Osteoblast (primary cell): Measurements from ENCODE around the gene RALGPS1. TPM values are rescaled to one million over a fixed set of nuclear protein-coding genes. Genes with fewer than 3 reads are reported as not detected.

ENCODE experiments used
- DNase-seq: peaks from one replicate; pipeline ENCODE4 v3.0.0; 2011; ENCODE audit warnings: low spot score, mixed read lengths; ENCODE audit not compliant: insufficient read length; ENCODE audit errors: missing footprints
- H2AFZ ChIP-seq: 2 replicates; pipeline ENCODE4 v1.6.0; 2011; ENCODE audit warnings: mild to moderate bottlenecking, low read length
- H3K27ac ChIP-seq: 2 replicates; pipeline ENCODE4 v1.5.1; 2011; ENCODE audit warnings: mild to moderate bottlenecking, low read depth, low read length, moderate library complexity
- H3K27me3 ChIP-seq: 2 replicates; pipeline ENCODE4 v1.6.0; 2012; ENCODE audit warnings: mild to moderate bottlenecking, control low read depth, inconsistent platforms, low read length, moderate library complexity; ENCODE audit not compliant: insufficient read depth
- H3K36me3 ChIP-seq: 2 replicates; pipeline ENCODE4 v1.5.1; 2011; ENCODE audit warnings: mild to moderate bottlenecking, low read length, control low read depth, moderate library complexity; ENCODE audit not compliant: insufficient read depth
- H3K4me1 ChIP-seq: 2 replicates; pipeline ENCODE4 v1.5.1; 2011; ENCODE audit warnings: mild to moderate bottlenecking, low read length, control low read depth, moderate library complexity; ENCODE audit not compliant: insufficient read depth
- H3K4me2 ChIP-seq: 2 replicates; pipeline ENCODE4 v1.6.0; 2011; ENCODE audit warnings: mild to moderate bottlenecking, low read length; ENCODE audit not compliant: insufficient read depth
- H3K4me3 ChIP-seq: fragments of 200-600 bp; sonication (generic); 3 replicates; pipeline ENCODE4 v1.5.1; 2012; ENCODE audit warnings: mild to moderate bottlenecking, low read length, inconsistent platforms; ENCODE audit not compliant: insufficient read depth
- H3K79me2 ChIP-seq: 2 replicates; pipeline ENCODE4 v1.6.0; 2012; ENCODE audit warnings: mild to moderate bottlenecking, low read length, control low read depth, inconsistent platforms; ENCODE audit not compliant: insufficient read depth
- H3K9me3 ChIP-seq: 2 replicates; pipeline ENCODE4 v1.5.1; 2011; ENCODE audit warnings: low read depth, low read length, control low read depth
- H4K20me1 ChIP-seq: 2 replicates; pipeline ENCODE4 v1.6.0; 2012; ENCODE audit warnings: mild to moderate bottlenecking, low read length, control low read depth; ENCODE audit not compliant: insufficient read depth
- CTCF ChIP-seq: IDR thresholded peaks from 2 replicates; pipeline ENCODE4 v1.5.1; 2011; ENCODE audit warnings: mild to moderate bottlenecking, low read depth, low read length, moderate library complexity; ENCODE audit errors: extremely low read depth
- total RNA-seq: library from RNA; depleted of rRNA; stranded (reverse); fragments of >200 nt; gene quantifications from 2 replicates; pipeline ENCODE4 v1.2.3, GENCODE V29; 2012

Gene RALGPS1
- total RNA-seq, 1 donor: 5.1 TPM

DNA sequence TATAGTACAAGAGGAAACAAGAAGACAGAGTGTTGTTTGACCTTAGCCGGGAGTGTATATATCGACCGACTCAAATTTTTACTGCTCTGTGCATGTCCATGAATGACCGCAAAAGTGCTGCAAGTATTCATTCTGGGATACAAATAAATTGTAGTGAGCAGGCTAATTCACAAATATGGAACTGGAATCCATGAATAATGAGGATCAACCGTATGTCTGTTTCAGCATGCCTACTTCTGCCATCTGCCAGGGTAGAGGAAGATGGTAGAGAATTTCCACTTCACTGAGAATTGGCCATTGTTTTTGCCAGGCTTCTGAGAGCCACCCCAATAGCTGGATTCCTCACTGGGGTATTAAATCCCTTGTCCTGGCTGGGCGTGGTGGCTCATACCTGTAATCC is 8.5 kb upstream of the RALGPS1 start:
- no peak overlapping the region for H2AFZ ChIP-seq
- no peaks in the 10 kb centered on the region for H3K4me1 ChIP-seq
- H3K4me3 ChIP-seq: no peak overlapping the region
- no peaks in the 10 kb centered on the region for H3K36me3 ChIP-seq
- no peak for DNase-seq
- no peak overlapping the region for H3K4me2 ChIP-seq
- H3K79me2 ChIP-seq: no peaks in the 10 kb centered on the region
- no peaks in the 10 kb centered on the region for H3K9me3 ChIP-seq
- no peak overlapping the region for H3K27ac ChIP-seq
- H3K27me3 ChIP-seq: peaks cover 20% of the 10 kb centered on the region
- TF ChIP-seq CTCF: no peak
- no peaks in the 10 kb centered on the region for H4K20me1 ChIP-seq

DNA sequence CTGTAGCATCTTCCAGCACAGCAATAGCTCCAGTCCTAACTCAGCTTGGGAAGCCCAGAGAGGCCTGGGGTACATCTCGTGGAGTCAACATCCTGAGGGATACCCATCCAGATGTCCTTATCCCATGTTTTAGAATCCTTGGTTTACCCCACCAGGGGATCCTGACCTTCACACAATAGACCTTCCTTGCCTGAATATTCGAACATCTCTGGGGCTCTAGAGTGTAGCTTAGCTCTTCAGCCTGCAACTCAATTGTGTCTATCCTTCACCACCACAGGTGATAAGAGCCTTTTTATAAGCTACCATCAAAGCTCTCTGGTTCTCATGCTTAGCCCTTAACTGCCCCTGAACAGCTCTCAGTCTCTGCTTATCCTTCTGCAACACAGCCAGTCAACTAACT is 7.5 kb upstream of the RALGPS1 start:
- Histone ChIP-seq H3K27me3 (peaks cover 20% of the 10 kb centered on the region), H3K4me3 (no peak overlapping the region), H3K36me3 (no peaks in the 10 kb centered on the region), H3K9me3 (no peaks in the 10 kb centered on the region), H4K20me1 (no peaks in the 10 kb centered on the region), H3K4me1 (no peaks in the 10 kb centered on the region), H2AFZ (no peak overlapping the region), H3K27ac (no peak overlapping the region), H3K79me2 (no peaks in the 10 kb centered on the region), H3K4me2 (no peak overlapping the region)
- TF ChIP-seq CTCF: no peak
- no peak for DNase-seq

- H4K20me1 ChIP-seq: no peaks in the 10 kb centered on the region
- H3K4me2 ChIP-seq: no peak overlapping the region
- no peak for TF ChIP-seq CTCF
- no peak overlapping the region for H2AFZ ChIP-seq
- H3K9me3 ChIP-seq: no peaks in the 10 kb centered on the region
- H3K79me2 ChIP-seq: no peaks in the 10 kb centered on the region
- peak overlapping the region; percentile 19 for H3K4me3 ChIP-seq
- no peak overlapping the region for H3K27ac ChIP-seq
- H3K36me3 ChIP-seq: no peaks in the 10 kb centered on the region
- no peaks in the 10 kb centered on the region for H3K4me1 ChIP-seq
- H3K27me3 ChIP-seq: peaks cover 10% of the 10 kb centered on the region
- DNase-seq: no peak
Observed at GRCh38 chr9:126915281-126915816, 767 bp downstream of the RALGPS1 start.

DNA sequence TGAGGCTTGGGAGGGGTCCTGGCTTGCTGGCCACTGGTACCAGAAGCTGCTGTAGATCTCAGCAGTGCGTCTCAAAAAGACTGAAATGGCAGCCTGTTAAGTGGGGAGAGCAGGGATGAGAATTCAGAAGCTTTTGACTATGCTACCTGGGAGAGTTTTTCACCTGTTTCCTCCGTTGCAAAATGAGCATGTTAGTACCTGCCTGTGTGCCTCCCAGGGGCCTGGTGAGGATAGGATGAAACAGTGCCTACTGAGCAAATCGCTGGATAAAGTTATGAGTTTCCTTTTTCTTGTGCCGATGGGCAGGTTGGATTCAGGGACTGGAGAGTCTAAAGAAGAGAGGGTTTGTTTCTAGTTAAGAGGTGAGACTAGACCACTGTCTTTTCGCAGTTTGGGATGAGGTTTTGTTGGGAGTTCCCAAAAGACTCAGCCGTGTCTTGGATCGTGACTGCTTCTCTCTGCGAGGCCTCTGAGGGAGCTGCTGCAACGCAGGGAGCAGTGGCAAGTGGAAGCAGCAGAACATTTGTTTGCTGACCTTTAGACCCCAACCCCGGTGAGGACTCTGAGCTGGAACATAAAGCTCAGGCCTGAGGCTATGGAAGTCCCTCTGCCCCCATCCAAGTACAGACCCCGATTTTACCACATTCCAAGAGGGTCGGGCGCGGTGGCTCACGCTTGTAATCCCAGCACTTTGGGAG is 1.4 kb downstream of the RALGPS1 start:
- Histone ChIP-seq H3K27ac (no peak overlapping the region), H3K36me3 (no peaks in the 10 kb centered on the region), H3K4me3 (no peak overlapping the region), H3K4me1 (no peaks in the 10 kb centered on the region), H3K79me2 (no peaks in the 10 kb centered on the region), H4K20me1 (no peaks in the 10 kb centered on the region), H3K27me3 (peaks cover 10% of the 10 kb centered on the region), H2AFZ (no peak overlapping the region), H3K4me2 (no peak overlapping the region), H3K9me3 (no peaks in the 10 kb centered on the region)
- DNase-seq: peak; percentile 29
- TF ChIP-seq CTCF: no peak
